Adipocyte (in vitro differentiated cells): Measurements from ENCODE around the gene CINP.
A peak's percentile ranks its signal among the peaks of the same experiment; 100 is the strongest.

Experiments
- DNase-seq: peaks from one replicate; pipeline ENCODE4 v3.0.0-alpha.2; 2015; ENCODE audit warnings: low read depth
- H3K27me3 ChIP-seq: replicated peaks from 2 replicates; pipeline ENCODE4 v1.7.0; 2013; ENCODE audit warnings: mild to moderate bottlenecking, low read length, moderate library complexity; ENCODE audit not compliant: control insufficient read depth, insufficient read depth
- H3K36me3 ChIP-seq: 2 replicates; pipeline ENCODE4 v1.7.0; 2013; ENCODE audit warnings: low read length, mild to moderate bottlenecking, moderate library complexity; ENCODE audit not compliant: control insufficient read depth, insufficient read depth, severe bottlenecking
- H3K4me1 ChIP-seq: 2 replicates; pipeline ENCODE4 v1.7.0; 2013; ENCODE audit warnings: mild to moderate bottlenecking, low read length, moderate library complexity; ENCODE audit not compliant: control insufficient read depth, insufficient read depth
- H3K4me3 ChIP-seq: 2 replicates; pipeline ENCODE4 v1.7.0; 2013; ENCODE audit warnings: mild to moderate bottlenecking, low read length, moderate library complexity
- H3K9ac ChIP-seq: 2 replicates; pipeline ENCODE4 v1.7.0; 2013; ENCODE audit warnings: mild to moderate bottlenecking, low read length, moderate library complexity
- H3K9me3 ChIP-seq: 2 replicates; pipeline ENCODE4 v1.7.0; 2013; ENCODE audit warnings: mild to moderate bottlenecking, low read length, moderate library complexity; ENCODE audit not compliant: control insufficient read depth

Gene CINP

DNA sequence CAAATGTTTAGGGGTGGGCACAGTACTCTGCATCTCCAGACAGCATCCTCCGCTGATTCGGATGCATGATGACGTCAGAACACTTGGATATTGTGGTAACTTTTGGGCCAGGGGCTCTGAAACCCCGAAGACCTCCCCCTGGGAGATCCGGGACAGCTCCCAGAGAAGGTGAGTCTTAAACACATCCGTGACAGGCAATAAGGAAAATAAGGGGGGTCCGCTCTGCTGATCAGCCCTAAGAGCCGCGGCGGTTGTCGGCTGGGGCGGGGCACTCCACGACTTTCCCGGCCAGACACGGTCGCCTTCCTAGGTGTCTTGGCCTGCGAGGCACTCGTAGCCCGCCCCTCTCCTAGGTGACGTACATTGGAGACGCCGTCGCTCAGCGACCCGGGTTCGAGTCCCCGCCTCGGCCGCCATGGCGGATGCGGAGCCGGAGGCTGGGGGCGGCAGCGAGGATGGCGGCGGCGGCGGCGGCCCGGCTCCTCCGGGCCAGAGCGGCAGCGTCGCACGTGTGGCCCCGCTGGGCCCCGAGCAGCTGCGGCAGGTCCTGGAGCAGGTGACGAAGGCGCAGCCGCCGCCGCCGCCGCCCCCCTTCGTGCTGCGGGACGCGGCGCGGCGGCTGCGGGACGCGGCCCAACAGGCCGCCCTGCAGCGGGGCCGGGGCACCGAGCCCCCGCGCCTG lies 43.2 kb downstream of the CINP start, which contains the start of gene ZNF839:
Gene ZNF839 (plus strand): TSS at position 396 of the 682 bp plus-strand sequence. CDS start 20 bp downstream, at position 416.
- H3K9ac ChIP-seq = peak within 1 kb of the TSS; percentile 92
- H3K4me1 ChIP-seq = peaks cover 35% of the 10 kb centered on the region
- H3K27me3 ChIP-seq = no peaks in the 10 kb centered on the region
- peak; percentile 93 for DNase-seq
- H3K36me3 ChIP-seq = no peaks in the 10 kb centered on the region
- H3K9me3 ChIP-seq = no peaks in the 10 kb centered on the region
- H3K4me3 ChIP-seq = peak within 1 kb of the TSS; percentile 94

- H3K4me1 ChIP-seq = peaks cover 37% of the 10 kb centered on the region
- H3K9me3 ChIP-seq = no peaks in the 10 kb centered on the region
- H3K4me3 ChIP-seq = peak overlapping the region; percentile 94
- no peak for DNase-seq
- peak overlapping the region; percentile 92 for H3K9ac ChIP-seq
- no peaks in the 10 kb centered on the region for H3K36me3 ChIP-seq
- no peaks in the 10 kb centered on the region for H3K27me3 ChIP-seq
Observed at GRCh38 chr14:102318781-102319276, 43.9 kb downstream of the CINP start.

DNA sequence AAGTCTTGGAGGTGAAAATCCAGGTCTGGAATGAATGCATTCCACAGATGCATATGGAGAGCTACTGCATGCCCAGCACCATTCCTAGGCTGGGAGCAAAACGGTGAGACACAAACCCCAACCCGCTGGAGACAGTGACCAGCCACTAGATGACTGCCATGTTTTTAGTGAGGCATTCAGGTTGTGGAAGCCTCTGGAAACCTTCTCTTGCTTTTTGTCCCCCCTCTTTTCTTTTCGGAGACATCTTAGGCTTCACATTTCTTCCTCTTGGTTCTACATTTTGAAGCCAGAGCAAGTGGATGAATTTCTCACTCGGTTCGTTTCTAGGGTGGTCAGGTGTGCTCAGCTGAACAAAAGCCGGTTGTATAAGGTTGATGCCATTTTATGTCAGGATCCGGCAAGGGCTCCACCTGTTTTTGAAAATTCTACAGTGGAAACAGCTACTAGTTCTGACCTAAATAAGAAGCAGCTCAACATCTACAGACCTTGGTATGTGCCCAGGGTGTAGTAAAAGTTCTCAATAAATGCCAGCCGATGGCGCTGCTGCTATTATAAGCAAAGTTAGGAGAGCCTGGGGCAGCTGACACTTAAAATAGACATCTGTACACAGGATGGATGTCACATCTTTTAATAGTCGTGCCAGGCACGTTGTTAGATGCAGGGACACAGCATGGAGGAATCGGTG lies 45.0 kb downstream of the CINP start:
- Histone ChIP-seq H3K4me1 (peaks cover 35% of the 10 kb centered on the region), H3K9me3 (no peaks in the 10 kb centered on the region), H3K4me3 (peak overlapping the region; percentile 82), H3K9ac (peak overlapping the region; percentile 75), H3K36me3 (no peaks in the 10 kb centered on the region), H3K27me3 (no peaks in the 10 kb centered on the region)
- peak; percentile 39 for DNase-seq

- Histone ChIP-seq H3K36me3 (no peaks in the 10 kb centered on the region), H3K4me3 (peak overlapping the region; percentile 82), H3K27me3 (no peaks in the 10 kb centered on the region), H3K9ac (peak overlapping the region; percentile 83), H3K4me1 (peaks cover 35% of the 10 kb centered on the region), H3K9me3 (no peaks in the 10 kb centered on the region)
- DNase-seq = peak; percentile 96
Observed at GRCh38 chr14:102316743-102317563, 45.7 kb downstream of the CINP start.

DNA sequence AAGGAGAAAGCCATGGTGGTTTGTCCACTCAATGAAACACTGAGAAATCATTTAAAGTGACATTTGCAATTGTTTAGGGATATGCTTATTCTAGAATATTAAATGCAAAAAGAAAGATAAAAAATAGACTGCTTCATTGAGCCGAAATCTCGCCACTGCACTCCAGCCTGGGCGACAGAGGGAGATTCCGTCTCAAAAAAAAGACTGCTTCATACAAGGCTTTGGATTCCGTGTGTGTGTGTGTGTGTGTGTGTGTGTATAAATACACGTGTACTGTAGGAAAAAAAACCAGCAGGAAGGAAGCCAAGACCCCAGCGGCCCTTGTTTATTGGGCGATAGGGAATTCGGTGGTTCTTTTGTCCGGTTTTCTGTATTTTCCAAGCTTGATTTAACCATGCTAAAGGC lies 46.4 kb downstream of the CINP start:
- Histone ChIP-seq H3K4me3 (peak overlapping the region; percentile 82), H3K9ac (peak overlapping the region; percentile 83), H3K9me3 (no peaks in the 10 kb centered on the region), H3K36me3 (no peaks in the 10 kb centered on the region), H3K27me3 (no peaks in the 10 kb centered on the region), H3K4me1 (peaks cover 35% of the 10 kb centered on the region)
- no peak for DNase-seq

DNA sequence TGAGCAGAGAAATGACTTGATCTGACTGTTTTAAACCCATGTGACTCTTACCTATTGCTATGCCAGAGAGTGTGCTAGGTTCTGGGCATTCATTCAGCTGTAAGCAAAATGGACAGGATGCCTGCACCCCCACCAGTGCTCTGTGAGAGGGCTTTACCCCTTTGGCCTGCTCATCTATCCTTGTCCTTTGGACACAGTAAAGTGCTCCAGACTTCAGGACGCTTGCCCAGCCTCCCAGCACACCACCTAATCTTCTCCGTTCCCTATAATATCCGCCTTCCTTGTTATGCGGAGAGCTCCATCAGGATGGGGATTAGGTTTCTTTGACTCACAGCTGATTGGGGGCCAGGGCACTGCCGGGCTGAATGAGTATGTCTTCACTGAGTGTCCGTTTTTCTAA lies 47.6 kb downstream of the CINP start:
- H3K9me3 ChIP-seq = no peaks in the 10 kb centered on the region
- H3K9ac ChIP-seq = no peak overlapping the region
- H3K4me1 ChIP-seq = peaks cover 31% of the 10 kb centered on the region
- no peaks in the 10 kb centered on the region for H3K36me3 ChIP-seq
- H3K27me3 ChIP-seq = no peaks in the 10 kb centered on the region
- no peak for DNase-seq
- H3K4me3 ChIP-seq = no peak overlapping the region

- peak; percentile 94 for DNase-seq
- peak overlapping the region; percentile 80 for H3K9ac ChIP-seq
- H3K4me1 ChIP-seq = peaks cover 31% of the 10 kb centered on the region
- peak overlapping the region; percentile 79 for H3K4me3 ChIP-seq
- H3K27me3 ChIP-seq = no peaks in the 10 kb centered on the region
- H3K9me3 ChIP-seq = no peaks in the 10 kb centered on the region
- no peaks in the 10 kb centered on the region for H3K36me3 ChIP-seq
Observed at GRCh38 chr14:102314242-102315011, 48.3 kb downstream of the CINP start.

GRCh38 chr14:102304611-102305506 lies 57.8 kb downstream of the CINP start, which contains the start of gene MOK:
Gene MOK (minus strand): TSS chr14:102305164. CDS start chr14:102304968, 196 bp downstream.
- Histone ChIP-seq H3K9me3 (no peaks in the 10 kb centered on the region), H3K4me1 (peaks cover 8% of the 10 kb centered on the region)
- DNase-seq = peak; percentile 99

GRCh38 chr14:102303664-102304063 lies 59.0 kb downstream of the CINP start:
- H3K9ac ChIP-seq = peak overlapping the region; percentile 88
- H3K36me3 ChIP-seq = no peaks in the 10 kb centered on the region
- H3K4me3 ChIP-seq = peak overlapping the region; percentile 90
- DNase-seq = no peak
- peaks cover 8% of the 10 kb centered on the region for H3K4me1 ChIP-seq
- no peaks in the 10 kb centered on the region for H3K9me3 ChIP-seq
- no peaks in the 10 kb centered on the region for H3K27me3 ChIP-seq

More at GRCh38 chr14:102304611-102305506, 57.8 kb downstream of the CINP start, which contains the start of gene MOK:
- Histone ChIP-seq H3K36me3 (no peaks in the 10 kb centered on the region), H3K9ac (peak within 1 kb of the TSS; percentile 88), H3K27me3 (no peaks in the 10 kb centered on the region), H3K4me3 (peak within 1 kb of the TSS; percentile 90)
